Stimulated activated CD8-positive, alpha-beta memory T cell treated with anti-CD3 and anti-CD28 coated beads, Interleukin-2, amount 100 ng/mL, for 1 hour (primary cell): ENCODE results near the gene P2RY6.
A peak's percentile ranks its signal among the peaks of the same experiment; 100 is the strongest.

Experiments
- DNase-seq, 2 donors: peaks; one replicate each; pipeline ENCODE4 v3.0.0-alpha.2; 2020; ENCODE audit warnings: low read depth in 2 of 2

P2RY6 gene

GRCh38 chr11:73334384-73335203 lies 62.5 kb downstream of the P2RY6 start:
- DNase-seq: no peak

- peak; percentile 60 to 62 for DNase-seq
These were observed 63.2 kb downstream of the P2RY6 start for GRCh38 chr11:73335204-73335923.

- DNase-seq: no peak
These were observed 65.7 kb downstream of the P2RY6 start for GRCh38 chr11:73337846-73338245.

GRCh38 chr11:73338279-73338678 lies 66.1 kb downstream of the P2RY6 start:
- no peak for DNase-seq

GRCh38 chr11:73340164-73340563 lies 68.0 kb downstream of the P2RY6 start:
- DNase-seq: no peak

- no peak for DNase-seq
These were observed 70.5 kb downstream of the P2RY6 start for GRCh38 chr11:73342633-73343032.

- DNase-seq: no peak
These were observed 71.1 kb downstream of the P2RY6 start for GRCh38 chr11:73343076-73343873.

- no peak for DNase-seq
These were observed 72.1 kb downstream of the P2RY6 start for GRCh38 chr11:73344191-73344607.

GRCh38 chr11:73345481-73346160 lies 73.5 kb downstream of the P2RY6 start:
- no peak for DNase-seq

GRCh38 chr11:73346186-73346935 lies 74.2 kb downstream of the P2RY6 start:
- no peak for DNase-seq

- no peak for DNase-seq
These were observed 74.9 kb downstream of the P2RY6 start for GRCh38 chr11:73347067-73347466.
